ENCODE measurements around the gene REV3L. TPM values are rescaled to one million over a fixed set of nuclear protein-coding genes. Genes with fewer than 3 reads are reported as not detected.

Gene REV3L
- total and polyA plus RNA-seq, 9 of the 15 experiments (the other 6 are each of a cell fraction or from before 2014, with no cell fraction given) = 5.5 to 24.4 (median 14.4) TPM

DNA sequence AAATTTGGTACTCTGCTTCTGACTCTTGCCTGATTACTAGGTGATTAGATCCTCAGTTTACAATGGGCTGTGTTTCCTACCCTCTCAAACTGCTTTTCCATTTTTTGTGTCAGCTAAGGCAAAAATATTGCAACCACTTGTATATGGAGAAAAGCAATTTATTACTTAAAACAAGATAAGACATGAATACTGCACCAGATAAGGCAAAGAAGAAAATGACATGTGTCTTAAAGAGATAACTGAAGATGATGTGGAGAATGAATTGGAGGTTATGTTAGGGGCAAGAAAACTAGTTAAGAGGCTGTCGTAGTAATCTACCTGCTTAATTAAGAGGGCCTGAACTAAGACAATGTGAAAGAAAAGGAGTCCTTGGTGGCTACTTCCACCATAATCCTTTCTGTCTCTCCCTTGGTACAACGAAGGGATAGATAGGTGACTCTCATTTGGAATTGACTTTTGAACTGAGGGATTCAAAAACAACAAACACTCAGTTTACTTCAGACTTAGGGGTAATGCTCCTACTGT lies 16.3 kb upstream of the REV3L start (continued):
- TF ChIP-seq SMARCA4 (IDR thresholded peaks at IDR 0.05) (peak; percentile 76), CBFA2T3 (IDR thresholded peaks at IDR 0.05) (peak; percentile 75), MCM3 (IDR thresholded peaks at IDR 0.05) (no peak), ZNF584 (CRISPR knock-in tag; IDR thresholded peaks at IDR 0.05; ENCODE audit: low read depth) (no peak), NR2F6 (CRISPR knock-in tag; IDR thresholded peaks at IDR 0.05) (no peak), KLF16 (IDR thresholded peaks at IDR 0.05) (peak; percentile 45; the same call in 1 of the 2 replicates), EP300 (IDR thresholded peaks at IDR 0.05; ENCODE audit: low read length) (peak; percentile 53), DPF2 (IDR thresholded peaks at IDR 0.05) (peak; percentile 82), TEAD1 (CRISPR knock-in tag; IDR thresholded peaks at IDR 0.05) (peak in 1 of 2 experiments; percentile 12; a peak in 1 of 4 replicates), RCOR1 (IDR thresholded peaks at IDR 0.05; ENCODE audit: borderline replicate concordance in 1 of 2, low read depth in 2 of 2, low read length in 2 of 2) (peak in 1 of 2 experiments; percentile 40; a peak in 1 of 4 replicates), MIER1 (IDR thresholded peaks at IDR 0.05; ENCODE audit: low read depth) (no peak)
- TF ChIP-seq, protein P1, sequence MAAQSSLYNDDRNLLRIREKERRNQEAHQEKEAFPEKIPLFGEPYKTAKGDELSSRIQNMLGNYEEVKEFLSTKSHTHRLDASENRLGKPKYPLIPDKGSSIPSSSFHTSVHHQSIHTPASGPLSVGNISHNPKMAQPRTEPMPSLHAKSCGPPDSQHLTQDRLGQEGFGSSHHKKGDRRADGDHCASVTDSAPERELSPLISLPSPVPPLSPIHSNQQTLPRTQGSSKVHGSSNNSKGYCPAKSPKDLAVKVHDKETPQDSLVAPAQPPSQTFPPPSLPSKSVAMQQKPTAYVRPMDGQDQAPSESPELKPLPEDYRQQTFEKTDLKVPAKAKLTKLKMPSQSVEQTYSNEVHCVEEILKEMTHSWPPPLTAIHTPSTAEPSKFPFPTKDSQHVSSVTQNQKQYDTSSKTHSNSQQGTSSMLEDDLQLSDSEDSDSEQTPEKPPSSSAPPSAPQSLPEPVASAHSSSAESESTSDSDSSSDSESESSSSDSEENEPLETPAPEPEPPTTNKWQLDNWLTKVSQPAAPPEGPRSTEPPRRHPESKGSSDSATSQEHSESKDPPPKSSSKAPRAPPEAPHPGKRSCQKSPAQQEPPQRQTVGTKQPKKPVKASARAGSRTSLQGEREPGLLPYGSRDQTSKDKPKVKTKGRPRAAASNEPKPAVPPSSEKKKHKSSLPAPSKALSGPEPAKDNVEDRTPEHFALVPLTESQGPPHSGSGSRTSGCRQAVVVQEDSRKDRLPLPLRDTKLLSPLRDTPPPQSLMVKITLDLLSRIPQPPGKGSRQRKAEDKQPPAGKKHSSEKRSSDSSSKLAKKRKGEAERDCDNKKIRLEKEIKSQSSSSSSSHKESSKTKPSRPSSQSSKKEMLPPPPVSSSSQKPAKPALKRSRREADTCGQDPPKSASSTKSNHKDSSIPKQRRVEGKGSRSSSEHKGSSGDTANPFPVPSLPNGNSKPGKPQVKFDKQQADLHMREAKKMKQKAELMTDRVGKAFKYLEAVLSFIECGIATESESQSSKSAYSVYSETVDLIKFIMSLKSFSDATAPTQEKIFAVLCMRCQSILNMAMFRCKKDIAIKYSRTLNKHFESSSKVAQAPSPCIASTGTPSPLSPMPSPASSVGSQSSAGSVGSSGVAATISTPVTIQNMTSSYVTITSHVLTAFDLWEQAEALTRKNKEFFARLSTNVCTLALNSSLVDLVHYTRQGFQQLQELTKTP (IDR thresholded peaks at IDR 0.05; ENCODE audit: low read depth in 1 of 2, partially characterized antibody in 2 of 2) = no peak
